HCT116 (cell line): ENCODE data around the gene ZNF784.

Experiments
- CEBPB ChIP-seq: IDR thresholded peaks from 2 replicates; pipeline ENCODE4 v1.6.1; 2012; ENCODE audit warnings: low read depth
- EZH2 ChIP-seq: fragments of 200-600 bp; sonication (generic); IDR thresholded peaks from 2 replicates; pipeline ENCODE4 v1.6.1; 2017; ENCODE audit warnings: antibody characterized with exemption, mixed run types
- EZH2phosphoT487 ChIP-seq: fragments of 200-600 bp; IDR thresholded peaks from 2 replicates; pipeline ENCODE4 v1.6.1; 2018; ENCODE audit warnings: antibody characterized with exemption, borderline replicate concordance
- FOSL1 ChIP-seq: IDR thresholded peaks from 2 replicates; pipeline ENCODE4 v1.6.1; 2012; ENCODE audit warnings: low read depth
- JUND ChIP-seq: IDR thresholded peaks from 2 replicates; pipeline ENCODE4 v1.6.1; 2012
- MAX ChIP-seq: IDR thresholded peaks from 2 replicates; pipeline ENCODE4 v1.6.1; 2012
- POLR2A ChIP-seq: IDR thresholded peaks from 2 replicates; pipeline ENCODE4 v1.7.0; 2011; ENCODE audit warnings: borderline replicate concordance; ENCODE audit not compliant: insufficient read depth, insufficient read length; ENCODE audit errors: extremely low read depth
- POLR2AphosphoS5 ChIP-seq: IDR thresholded peaks from 2 replicates; pipeline ENCODE4 v1.6.1; 2011; ENCODE audit warnings: mild to moderate bottlenecking, low read depth, low read length, moderate library complexity
- SP1 ChIP-seq: IDR thresholded peaks from 2 replicates; pipeline ENCODE4 v1.6.1; 2012; ENCODE audit warnings: low read depth
- SRF ChIP-seq: IDR thresholded peaks from 2 replicates; pipeline ENCODE4 v1.6.1; 2012; ENCODE audit warnings: low read depth
- YY1 ChIP-seq: IDR thresholded peaks from 2 replicates; pipeline ENCODE4 v1.6.1; 2011; ENCODE audit warnings: low read length, low read depth, moderate library complexity, mild to moderate bottlenecking; ENCODE audit not compliant: insufficient replicate concordance; ENCODE audit errors: extremely low read depth
- ZBTB33 ChIP-seq: IDR thresholded peaks from 2 replicates; pipeline ENCODE4 v1.6.1; 2011; ENCODE audit warnings: mild to moderate bottlenecking, low read length, moderate library complexity; ENCODE audit not compliant: insufficient replicate concordance; ENCODE audit errors: extremely low read depth
- TF ChIP-seq, protein P1 (sequence below), 3 experiments: fragments of 200-600 bp in 1 of 3; sonication (generic) in 1 of 3; IDR thresholded peaks in 2 of 3; conservative IDR thresholded peaks in 1 of 3; 2 replicates each; pipeline ENCODE4 v1.5.1; 2012 to 2017; ENCODE audit warnings: low read depth in 2 of 3, low read length in 2 of 3, antibody characterized with exemption in 1 of 3, borderline replicate concordance in 1 of 3, control low read depth in 1 of 3, mild to moderate bottlenecking in 1 of 3, mixed read lengths in 1 of 3, mixed run types in 1 of 3, moderate library complexity in 1 of 3; ENCODE audit not compliant: insufficient read depth in 1 of 3

GRCh38 chr19:55611300-55611982 lies 12.9 kb downstream of the ZNF784 start:
- TF ChIP-seq SRF (no peak), JUND (no peak), SP1 (no peak), MAX (no peak), POLR2AphosphoS5 (no peak), POLR2A (no peak), EZH2phosphoT487 (no peak), ZBTB33 (no peak), EZH2 (no peak), YY1 (no peak), CEBPB (no peak), FOSL1 (no peak)
- TF ChIP-seq, protein P1, sequence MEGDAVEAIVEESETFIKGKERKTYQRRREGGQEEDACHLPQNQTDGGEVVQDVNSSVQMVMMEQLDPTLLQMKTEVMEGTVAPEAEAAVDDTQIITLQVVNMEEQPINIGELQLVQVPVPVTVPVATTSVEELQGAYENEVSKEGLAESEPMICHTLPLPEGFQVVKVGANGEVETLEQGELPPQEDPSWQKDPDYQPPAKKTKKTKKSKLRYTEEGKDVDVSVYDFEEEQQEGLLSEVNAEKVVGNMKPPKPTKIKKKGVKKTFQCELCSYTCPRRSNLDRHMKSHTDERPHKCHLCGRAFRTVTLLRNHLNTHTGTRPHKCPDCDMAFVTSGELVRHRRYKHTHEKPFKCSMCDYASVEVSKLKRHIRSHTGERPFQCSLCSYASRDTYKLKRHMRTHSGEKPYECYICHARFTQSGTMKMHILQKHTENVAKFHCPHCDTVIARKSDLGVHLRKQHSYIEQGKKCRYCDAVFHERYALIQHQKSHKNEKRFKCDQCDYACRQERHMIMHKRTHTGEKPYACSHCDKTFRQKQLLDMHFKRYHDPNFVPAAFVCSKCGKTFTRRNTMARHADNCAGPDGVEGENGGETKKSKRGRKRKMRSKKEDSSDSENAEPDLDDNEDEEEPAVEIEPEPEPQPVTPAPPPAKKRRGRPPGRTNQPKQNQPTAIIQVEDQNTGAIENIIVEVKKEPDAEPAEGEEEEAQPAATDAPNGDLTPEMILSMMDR (IDR thresholded peaks at IDR 0.05 in 2 of 3, conservative IDR thresholded peaks at IDR 0.05 in 1 of 3; ENCODE audit: borderline replicate concordance in 1 of 3, insufficient read depth in 1 of 3, low read depth in 2 of 3, low read length in 2 of 3): no peak
